RPMI8226 (cell line): ENCODE results near the gene UGT8.
"Not testable (repeated sequence)": the region's sequence is repeated elsewhere in the genome, so short reads cannot be mapped to it uniquely, and the experiment has no call there.

Experiments
- DNase-seq: peaks from one replicate; pipeline ENCODE4 v3.0.0-alpha.2; 2015

Gene UGT8

DNA sequence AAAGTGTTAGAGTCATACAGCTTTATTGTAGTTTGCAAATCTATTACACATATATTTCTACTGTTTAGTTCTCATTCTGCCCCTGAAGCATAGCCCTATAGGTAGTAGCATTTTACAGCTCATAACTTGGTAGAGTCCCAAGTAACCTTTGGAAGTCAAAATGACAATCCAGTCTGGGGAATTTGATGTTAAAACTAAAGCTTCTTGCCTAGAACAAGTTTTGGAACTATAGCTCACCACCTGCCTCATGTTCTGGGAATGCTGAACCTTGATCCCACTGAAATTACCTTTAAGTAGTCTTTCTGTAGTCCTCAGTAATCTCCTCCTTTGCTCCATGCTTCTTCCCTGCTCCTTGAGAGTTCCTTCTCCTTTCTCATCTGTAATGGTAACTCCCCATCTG is 8.4 kb downstream of the UGT8 start:
- no peak for DNase-seq

DNA sequence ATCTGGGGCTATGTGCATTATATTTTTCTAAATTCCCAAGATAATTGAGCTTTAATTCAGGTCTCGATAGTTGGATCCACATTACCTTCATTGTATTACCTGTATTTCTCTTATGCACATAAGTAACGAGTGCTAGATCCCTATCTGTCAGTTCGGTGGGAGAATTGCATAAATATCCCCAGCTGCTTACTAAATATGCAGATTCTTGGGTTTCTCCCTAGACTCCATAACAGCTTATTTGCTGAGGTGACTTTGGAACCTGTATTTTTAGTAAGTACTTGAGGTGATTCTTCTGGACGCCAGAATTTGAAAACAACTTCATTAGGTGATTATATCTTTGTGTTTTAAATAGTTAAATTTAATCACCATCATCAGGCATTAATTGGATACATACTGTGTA is 15.0 kb downstream of the UGT8 start:
- DNase-seq, result no peak

GRCh38 chr4:114615435-114615834 is 16.8 kb downstream of the UGT8 start:
- peak; percentile 9 for DNase-seq

DNA sequence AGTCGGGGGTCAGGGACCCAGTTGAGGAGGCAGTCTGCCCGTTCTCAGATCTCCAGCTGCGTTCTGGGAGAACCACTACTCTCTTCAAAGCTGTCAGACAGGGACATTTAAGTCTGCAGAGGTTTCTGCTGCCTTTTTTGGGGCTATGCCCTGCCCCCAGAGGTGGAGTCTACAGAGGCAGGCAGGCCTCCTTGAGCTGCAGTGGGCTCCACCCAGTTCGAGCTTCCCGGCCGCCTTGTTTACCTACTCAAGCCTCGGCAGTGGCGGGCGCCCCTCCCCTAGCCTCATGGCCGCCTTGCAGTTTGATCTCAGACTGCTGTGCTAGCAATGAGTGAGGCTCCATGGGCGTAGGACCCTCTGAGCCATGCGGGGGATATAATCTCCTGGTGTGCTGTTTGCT is 17.4 kb downstream of the UGT8 start:
- peak; percentile 29 for DNase-seq

GRCh38 chr4:114626196-114626595 is 27.6 kb downstream of the UGT8 start:
- DNase-seq, result no peak

GRCh38 chr4:114636192-114636935 is 37.8 kb downstream of the UGT8 start:
- DNase-seq, result no peak

DNA sequence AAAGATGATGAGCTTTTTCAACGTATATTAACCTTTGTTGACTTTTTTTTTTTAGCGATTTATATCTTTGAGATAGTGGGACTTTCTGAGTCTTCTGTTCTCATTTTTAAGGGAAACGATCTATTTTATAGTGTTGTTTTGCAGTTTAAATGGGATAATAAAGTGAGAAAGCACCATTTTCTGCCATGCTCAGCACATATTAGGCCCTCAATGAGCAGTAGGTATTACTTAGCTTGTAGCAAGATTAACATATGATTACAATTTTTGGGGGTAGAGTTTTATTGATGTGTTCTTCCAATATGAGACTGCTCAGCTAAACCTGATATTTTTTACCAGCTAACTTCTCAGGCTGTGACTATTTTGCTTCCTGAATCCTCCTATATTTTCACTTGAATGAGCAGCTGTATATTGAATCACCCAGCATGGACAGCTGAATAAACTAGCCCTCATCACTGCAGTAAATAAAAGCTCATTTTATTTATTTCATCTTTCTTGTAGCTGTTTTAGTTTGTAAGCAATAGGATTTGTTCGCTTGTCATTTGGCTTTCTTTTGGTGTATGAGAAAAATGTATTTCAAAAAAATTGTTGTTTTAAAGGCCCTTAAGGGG is 43.7 kb downstream of the UGT8 start:
- no peak for DNase-seq

DNA sequence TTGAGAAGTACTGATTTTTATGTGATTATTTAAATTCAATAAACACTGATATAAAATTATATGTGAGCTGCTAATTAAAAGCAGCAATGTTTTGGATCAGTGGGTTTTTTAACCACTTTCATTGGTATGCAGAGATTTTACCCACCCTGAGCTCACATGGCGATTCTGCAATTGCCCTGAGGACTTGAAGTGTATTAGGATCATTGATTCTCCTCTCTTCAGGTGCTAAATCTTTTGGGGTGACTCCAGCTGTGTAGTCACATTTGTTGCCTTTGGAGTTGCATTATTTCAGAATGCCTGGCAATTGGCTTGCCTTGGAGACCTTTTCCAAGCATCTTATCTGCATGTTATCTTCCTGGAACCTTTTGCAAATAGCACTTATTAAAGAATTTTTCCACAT is 51.3 kb downstream of the UGT8 start:
- no peak for DNase-seq

- no peak for DNase-seq
Measured at GRCh38 chr4:114653675-114654074, 55.1 kb downstream of the UGT8 start.

DNA sequence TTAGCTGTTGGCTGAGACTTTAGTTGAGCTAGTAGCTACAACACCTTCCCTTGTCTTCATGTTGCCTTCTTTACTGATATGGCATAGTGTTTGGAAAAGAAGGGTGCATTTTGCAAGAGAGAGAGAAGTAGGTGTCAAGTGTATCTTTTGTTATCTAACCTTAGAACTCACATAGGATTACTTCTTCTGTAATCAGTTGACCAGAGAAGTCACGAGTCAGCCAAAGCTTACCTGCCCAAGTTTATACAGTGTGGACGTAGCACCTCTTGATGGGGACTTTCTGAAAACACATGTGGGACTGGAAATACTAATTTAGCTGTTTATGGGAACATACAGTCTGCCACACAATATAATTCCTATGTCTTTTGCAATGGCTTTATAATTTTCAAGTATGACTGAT is 56.0 kb downstream of the UGT8 start:
- no peak for DNase-seq

DNA sequence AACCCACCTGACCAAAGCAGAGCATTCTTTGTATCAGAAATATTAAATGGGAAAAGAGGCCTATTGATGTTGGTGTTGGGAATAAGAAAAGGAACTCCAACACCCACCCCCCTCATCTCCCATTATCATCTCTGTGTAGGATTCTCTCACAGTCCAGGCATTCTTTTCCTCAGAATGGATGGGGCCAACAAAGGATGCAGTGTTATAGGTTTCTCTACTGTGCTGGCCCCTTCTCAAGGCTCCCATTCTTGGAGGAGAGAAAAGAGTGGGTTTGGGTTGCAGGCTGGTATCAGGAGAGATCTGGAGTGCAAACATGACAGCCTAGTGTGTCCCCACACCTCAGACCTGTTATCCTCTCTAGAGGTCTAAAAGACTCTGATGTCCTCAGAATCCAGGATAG is 59.6 kb downstream of the UGT8 start:
- DNase-seq, result no peak

DNA sequence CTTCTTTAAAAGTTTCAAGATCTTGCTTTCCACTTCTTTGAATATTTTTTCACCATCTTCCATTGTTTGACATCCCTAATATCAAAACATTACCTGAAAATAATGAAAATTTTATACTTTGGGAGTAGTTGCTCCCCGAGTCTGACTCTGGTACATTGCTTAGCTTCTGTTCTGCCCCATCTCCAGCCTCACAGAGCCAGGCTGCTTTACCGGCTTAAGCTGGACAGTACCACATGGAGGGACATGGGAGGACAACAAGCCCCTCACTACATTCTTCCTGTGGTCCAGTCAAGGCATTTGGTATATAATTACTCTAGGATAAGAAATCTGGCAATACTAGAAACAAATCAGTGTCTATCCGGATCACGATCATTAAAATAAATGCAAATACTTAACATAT is 60.2 kb downstream of the UGT8 start:
- DNase-seq, result no peak

DNA sequence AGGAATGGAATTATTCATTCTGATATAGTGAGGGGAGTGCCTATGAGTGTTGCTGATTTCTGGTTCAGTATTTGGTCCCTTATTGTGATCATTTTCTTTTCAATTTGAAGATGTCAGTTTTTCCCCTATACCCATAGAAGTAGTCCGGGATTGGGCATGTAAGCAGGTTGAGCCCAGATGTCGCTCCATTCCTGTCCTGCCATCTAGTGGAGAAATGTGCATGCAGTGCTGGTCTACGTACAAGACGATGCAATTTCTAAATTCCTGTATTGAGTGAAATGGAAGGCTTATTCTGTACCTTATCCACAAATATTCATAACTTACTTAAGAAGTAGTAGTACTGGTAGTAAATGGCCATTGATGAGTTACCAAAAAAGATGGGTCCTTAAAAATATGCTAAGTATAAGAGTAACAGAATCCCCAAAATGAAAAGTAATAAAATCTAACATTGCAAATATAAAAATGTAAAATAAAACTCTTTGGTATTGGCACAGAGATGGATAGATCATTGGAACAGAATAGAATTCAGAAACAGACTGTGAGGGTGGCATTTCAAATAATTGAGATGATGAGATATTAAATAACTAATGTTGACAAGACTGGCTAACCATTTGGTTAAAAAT is 60.9 kb downstream of the UGT8 start:
- DNase-seq, result peak; percentile 56

- DNase-seq, result no peak
Measured at GRCh38 chr4:114663083-114663482, 64.5 kb downstream of the UGT8 start.

DNA sequence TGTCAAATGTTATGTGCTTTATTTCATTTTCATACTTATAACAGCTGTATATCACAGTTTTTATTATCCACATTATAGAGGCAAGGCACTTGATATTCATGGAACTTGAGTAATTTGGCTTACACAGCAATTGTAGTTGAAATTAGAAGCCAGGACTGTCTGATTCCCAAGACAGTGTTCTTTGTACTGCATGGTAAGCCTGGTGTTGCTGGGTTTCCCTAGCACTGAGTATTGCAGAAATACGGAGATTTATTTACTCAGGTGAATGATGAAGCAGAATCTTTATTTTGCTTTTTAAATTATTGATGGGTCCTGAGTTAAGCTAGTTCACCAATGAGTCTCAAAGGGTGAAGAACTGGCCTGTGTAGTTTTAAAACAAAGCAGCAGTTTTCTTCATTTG is 70.0 kb downstream of the UGT8 start:
- DNase-seq, result no peak

DNA sequence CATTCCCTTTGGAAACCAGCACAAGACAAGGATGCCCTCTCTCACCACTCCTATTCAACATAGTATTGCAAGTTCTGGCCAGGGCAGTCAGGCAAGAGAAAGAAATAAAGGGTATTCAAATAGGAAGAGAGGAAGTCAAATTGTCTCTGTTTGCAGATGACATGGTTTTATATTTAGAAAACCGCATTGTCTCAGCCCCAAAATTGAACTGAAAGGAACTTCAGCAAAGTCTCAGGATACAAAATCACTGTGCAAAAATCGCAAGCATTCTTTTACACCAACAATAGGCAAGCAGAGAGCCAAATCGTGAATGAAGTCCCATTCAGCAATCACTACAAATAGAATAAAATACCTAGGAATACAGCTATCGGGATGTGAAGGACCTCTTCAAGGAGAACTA is 72.1 kb downstream of the UGT8 start:
- DNase-seq, result not testable (repeated sequence)

- no peak for DNase-seq
Measured at GRCh38 chr4:114673306-114673705, 74.7 kb downstream of the UGT8 start.

- no peak for DNase-seq
Measured at GRCh38 chr4:114674080-114674479, 75.5 kb downstream of the UGT8 start.

GRCh38 chr4:114677346-114677979 is 78.9 kb downstream of the UGT8 start:
- DNase-seq, result no peak

GRCh38 chr4:114684462-114684861 is 85.9 kb downstream of the UGT8 start:
- no peak for DNase-seq

- DNase-seq, result no peak
Measured at GRCh38 chr4:114688059-114688458, 89.5 kb downstream of the UGT8 start.

- no peak for DNase-seq
Measured at GRCh38 chr4:114690571-114690970, 92.0 kb downstream of the UGT8 start.

GRCh38 chr4:114691865-114692264 is 93.3 kb downstream of the UGT8 start:
- DNase-seq, result peak; percentile 12

DNA sequence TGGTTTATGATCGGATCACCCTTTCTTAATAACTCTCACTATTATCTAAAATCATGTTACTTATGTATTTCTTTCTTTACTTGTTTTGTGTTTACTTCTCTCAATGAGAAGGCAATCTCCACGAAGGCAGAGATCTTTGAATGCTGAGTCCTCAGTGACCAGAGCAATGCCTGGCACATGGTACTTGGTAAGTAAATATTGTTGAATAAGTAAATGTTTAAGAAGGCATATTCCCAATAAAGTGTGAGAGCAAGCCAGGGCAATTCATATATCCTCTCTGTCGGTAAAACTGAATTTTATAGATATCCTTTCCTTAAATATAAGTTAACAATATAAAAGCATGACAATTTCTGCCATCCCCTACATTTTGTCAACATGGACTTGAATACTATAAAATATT is 94.4 kb downstream of the UGT8 start:
- no peak for DNase-seq
